Renal cortex interstitium (tissue), 11 donors: ENCODE results near the gene VEGFD. TPM values are rescaled to one million over a fixed set of nuclear protein-coding genes. Genes with fewer than 3 reads are reported as not detected.
"Not testable (repeated sequence)": the region's sequence is repeated elsewhere in the genome, so short reads cannot be mapped to it uniquely, and the experiment has no call there.

Experiments used
- DNase-seq, 11 donors: peaks; one replicate each; pipeline ENCODE4 v3.0.0-alpha.2; 2013; ENCODE audit warnings: low read depth in 9 of 11, low spot score in 4 of 11; ENCODE audit errors: extremely low read depth in 1 of 11
- polyA plus RNA-seq, 3 donors: library from polyadenylated mRNA; unstranded; fragments of 120-200 nt; gene quantifications; one replicate each; pipeline ENCODE4 v1.2.1, GENCODE V29; 2013; ENCODE audit not compliant: insufficient read length in 3 of 3

Gene VEGFD
- polyA plus RNA-seq, 3 donors, result 0.33 to 0.53 (median 0.52) TPM

DNA sequence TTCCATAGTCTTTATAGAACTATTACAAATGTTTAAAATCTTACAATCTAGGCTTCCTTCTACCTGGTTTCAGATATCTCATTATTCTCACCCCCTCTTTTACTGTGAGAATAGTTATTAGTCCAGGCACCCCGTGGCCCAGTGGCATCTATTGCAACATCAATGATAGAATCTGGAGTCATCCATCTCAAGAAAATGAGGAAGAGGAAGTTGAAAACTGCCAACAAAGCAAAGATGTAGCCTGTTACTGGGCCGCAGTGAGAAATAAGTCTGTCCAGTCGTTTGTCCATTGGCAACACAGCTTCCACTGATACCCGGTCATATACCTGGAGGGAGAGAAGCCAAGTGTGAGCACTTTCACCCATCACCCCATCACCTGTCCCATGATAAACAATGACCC, 62.8 kb downstream of the VEGFD start:
- no peak for DNase-seq

GRCh38 chrX:15320297-15320696, 63.9 kb downstream of the VEGFD start:
- DNase-seq, result no peak

- no peak for DNase-seq
Observed at GRCh38 chrX:15319075-15319474, 65.1 kb downstream of the VEGFD start.

DNA sequence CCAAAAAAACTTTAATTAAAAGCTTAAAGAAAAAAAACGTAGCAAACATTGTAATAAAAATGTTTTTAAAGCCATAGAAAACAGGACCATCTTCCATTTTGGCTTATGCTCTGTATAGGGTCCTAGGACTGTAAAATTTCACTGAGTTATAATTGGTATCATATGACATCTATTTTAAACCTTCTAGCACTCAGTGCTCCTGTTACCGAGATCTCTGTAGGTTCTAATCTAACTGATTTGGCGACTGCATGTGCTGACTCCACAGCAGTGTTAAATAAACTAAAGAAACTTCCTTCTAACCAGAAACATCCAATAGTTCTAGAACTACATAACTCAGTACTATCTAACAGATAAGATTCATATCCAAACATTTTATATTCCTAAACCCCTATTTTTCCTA, 68.7 kb downstream of the VEGFD start, which contains the start of gene ASB11:
Gene ASB11 (minus strand): TSS at position 132 of the 400 bp plus-strand sequence. CDS start 35 bp downstream, at position 97.
- no peak for DNase-seq

- no peak for DNase-seq
Observed at GRCh38 chrX:15314472-15314871, 69.7 kb downstream of the VEGFD start.

GRCh38 chrX:15311119-15311518, 73.1 kb downstream of the VEGFD start:
- DNase-seq, result no peak

DNA sequence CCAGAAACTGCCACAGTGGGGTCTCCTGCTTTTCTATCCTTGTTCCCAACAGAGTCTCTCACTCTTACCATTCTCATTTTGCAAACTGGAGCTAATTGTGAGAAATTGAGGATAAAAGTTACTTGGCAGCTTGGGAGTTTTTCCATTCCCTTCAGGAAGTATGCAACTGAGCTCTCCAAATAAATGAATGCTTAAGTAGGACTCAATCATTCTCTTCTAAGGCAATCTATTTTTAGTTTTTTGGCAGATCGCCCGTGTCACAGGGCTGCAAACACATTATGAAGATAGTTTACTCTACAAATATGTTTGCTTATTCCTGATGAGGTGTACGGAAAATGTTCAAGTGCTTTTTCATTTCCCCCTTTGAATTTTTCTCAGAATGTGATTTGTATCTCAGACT, 74.1 kb downstream of the VEGFD start:
- peak in 8 of 11 donors; percentile 7 to 59 (median 36) for DNase-seq

DNA sequence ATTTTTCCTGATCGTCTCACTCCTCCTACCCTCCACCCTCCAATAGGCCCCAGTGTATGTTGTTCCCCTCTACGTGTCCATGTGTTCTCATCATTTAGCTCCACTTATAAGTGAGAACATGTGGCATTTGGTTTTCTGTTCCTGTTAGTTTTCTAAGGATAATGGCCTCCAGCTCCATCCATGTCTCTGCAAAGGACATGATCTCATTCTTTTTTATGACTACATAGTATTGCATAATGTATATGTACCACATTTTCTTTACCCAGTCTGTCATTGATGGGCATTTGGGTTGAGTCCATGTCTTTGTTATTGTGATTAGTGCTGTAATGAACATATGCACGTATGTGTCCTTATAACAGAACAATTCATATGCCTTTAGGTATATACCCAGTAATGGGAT, 78.3 kb downstream of the VEGFD start:
- not testable (repeated sequence) for DNase-seq

GRCh38 chrX:15301924-15302323, 82.3 kb downstream of the VEGFD start:
- no peak for DNase-seq

DNA sequence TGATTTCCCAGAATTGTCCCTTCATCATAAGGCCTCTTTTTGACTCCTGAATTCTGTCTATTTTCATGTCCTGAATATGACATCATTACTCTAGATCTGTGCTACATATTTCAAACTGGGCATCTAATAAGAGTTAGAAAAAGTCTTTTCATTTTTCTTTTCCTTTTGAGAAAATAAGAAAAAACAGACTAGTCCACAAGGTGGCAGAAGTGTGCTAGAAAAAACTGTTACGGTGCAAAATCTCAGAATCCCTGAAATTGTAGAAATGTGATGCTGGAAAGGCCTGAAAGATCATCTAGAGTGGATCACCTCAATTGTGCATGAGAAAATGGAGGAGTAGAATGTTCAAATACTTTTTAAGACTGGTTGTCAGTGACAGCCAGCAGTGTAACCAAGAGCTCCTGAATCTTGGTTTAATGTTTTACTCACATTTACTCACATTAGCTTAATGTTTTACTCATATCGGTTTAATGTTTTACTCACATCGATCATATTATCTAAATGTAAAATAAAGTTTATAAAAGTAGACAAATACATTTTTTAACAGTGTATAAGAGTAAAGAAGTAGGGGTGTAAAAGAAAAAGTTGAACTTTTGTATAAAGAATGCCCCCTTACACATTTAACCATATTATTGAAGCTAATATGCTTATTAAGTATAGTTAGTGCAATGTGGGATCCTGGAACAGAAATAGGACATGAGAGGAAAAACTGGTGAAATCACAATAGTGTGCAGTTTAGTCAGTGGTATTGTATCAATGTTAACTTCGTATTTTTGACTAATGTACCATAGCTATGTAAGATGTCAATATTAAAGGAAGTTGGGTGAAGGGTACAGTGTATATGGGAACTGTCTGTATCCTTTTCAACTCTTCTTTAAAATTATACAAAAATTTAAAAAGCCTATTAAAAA, 84.0 kb downstream of the VEGFD start:
- peak in 2 of 11 donors; percentile 6 to 27 for DNase-seq

- DNase-seq, result no peak
Observed at GRCh38 chrX:15298780-15299179, 85.4 kb downstream of the VEGFD start.

GRCh38 chrX:15298201-15298600, 86.0 kb downstream of the VEGFD start:
- no peak for DNase-seq

Other genes starting within 250 kb of the VEGFD start
- 10 to 100 TPM; 10.5 to 13.7 (median 13.5) TPM for gene ASB9, start 114.3 kb downstream of the VEGFD start, polyA plus RNA-seq
- under 1 TPM; 0.06 to 0.15 (median 0.06) TPM for gene ASB11, start 68.8 kb downstream of the VEGFD start, polyA plus RNA-seq
- 10 to 100 TPM; 13.5 to 22.4 (median 18.9) TPM for gene PIGA, start 48.9 kb downstream of the VEGFD start, polyA plus RNA-seq
- gene PIR, start 108.9 kb upstream of the VEGFD start, polyA plus RNA-seq, result 1 to 10 TPM; 3.9 to 5.7 (median 5.5) TPM
- under 1 TPM; 0.37 to 0.45 (median 0.38) TPM for gene BMX, start 116.4 kb upstream of the VEGFD start, polyA plus RNA-seq
- gene ACE2, start 216.5 kb upstream of the VEGFD start, polyA plus RNA-seq, result 10 to 100 TPM; 52.6 to 65.1 (median 58.8) TPM